Measurements from ENCODE around the gene EHMT1.

DNA sequence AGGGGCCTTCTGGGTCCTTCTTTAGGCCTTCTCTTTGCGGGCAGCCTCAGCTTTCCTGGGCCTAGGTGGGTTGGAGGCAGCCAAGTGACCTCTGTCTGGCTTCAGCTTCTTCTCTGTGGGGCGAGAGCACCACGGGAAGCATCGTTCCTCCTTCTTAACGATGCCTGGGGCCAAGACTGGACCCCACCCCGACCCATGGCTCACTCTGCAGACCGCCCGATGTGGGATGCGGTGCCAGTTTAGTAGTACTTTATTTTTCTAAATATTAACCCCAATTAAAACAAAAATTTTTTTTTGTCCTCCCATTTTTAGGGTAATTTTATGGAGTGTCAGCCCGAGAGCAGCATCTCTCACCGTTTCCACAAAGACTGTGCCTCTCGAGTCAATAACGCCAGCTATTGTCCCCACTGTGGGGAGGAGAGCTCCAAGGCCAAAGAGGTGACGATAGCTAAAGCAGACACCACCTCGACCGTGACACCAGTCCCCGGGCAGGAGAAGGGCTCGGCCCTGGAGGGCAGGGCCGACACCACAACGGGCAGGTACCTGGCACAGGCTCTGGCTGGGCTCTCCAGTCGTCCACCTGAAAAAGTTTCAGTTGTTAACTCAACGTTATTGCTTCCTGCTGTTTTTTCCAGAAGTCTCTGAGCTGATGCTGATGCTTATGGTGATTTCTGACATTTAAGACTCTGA, 157.6 kb downstream of the EHMT1 start:
- TF ChIP-seq JUN (IDR thresholded peaks at IDR 0.05) (no peak), SREBF2 (IDR thresholded peaks at IDR 0.05) (no peak), RAD21 (conservative IDR thresholded peaks at IDR 0.05 in 1 of 2, IDR thresholded peaks at IDR 0.05 in 1 of 2) (no peak), KDM1A (IDR thresholded peaks at IDR 0.05; ENCODE audit: low read depth) (no peak), FOSL2 (IDR thresholded peaks at IDR 0.05) (no peak), FOSL2 (CRISPR knock-in tag; IDR thresholded peaks at IDR 0.05) (no peak), CEBPB (IDR thresholded peaks at IDR 0.05) (no peak), RFX5 (IDR thresholded peaks at IDR 0.05) (no peak), CHD2 (IDR thresholded peaks at IDR 0.05; ENCODE audit: low read length, partially characterized antibody) (no peak)
- TF ChIP-seq, protein P1, sequence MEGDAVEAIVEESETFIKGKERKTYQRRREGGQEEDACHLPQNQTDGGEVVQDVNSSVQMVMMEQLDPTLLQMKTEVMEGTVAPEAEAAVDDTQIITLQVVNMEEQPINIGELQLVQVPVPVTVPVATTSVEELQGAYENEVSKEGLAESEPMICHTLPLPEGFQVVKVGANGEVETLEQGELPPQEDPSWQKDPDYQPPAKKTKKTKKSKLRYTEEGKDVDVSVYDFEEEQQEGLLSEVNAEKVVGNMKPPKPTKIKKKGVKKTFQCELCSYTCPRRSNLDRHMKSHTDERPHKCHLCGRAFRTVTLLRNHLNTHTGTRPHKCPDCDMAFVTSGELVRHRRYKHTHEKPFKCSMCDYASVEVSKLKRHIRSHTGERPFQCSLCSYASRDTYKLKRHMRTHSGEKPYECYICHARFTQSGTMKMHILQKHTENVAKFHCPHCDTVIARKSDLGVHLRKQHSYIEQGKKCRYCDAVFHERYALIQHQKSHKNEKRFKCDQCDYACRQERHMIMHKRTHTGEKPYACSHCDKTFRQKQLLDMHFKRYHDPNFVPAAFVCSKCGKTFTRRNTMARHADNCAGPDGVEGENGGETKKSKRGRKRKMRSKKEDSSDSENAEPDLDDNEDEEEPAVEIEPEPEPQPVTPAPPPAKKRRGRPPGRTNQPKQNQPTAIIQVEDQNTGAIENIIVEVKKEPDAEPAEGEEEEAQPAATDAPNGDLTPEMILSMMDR (IDR thresholded peaks at IDR 0.05): no peak
- TF ChIP-seq, protein P2, sequence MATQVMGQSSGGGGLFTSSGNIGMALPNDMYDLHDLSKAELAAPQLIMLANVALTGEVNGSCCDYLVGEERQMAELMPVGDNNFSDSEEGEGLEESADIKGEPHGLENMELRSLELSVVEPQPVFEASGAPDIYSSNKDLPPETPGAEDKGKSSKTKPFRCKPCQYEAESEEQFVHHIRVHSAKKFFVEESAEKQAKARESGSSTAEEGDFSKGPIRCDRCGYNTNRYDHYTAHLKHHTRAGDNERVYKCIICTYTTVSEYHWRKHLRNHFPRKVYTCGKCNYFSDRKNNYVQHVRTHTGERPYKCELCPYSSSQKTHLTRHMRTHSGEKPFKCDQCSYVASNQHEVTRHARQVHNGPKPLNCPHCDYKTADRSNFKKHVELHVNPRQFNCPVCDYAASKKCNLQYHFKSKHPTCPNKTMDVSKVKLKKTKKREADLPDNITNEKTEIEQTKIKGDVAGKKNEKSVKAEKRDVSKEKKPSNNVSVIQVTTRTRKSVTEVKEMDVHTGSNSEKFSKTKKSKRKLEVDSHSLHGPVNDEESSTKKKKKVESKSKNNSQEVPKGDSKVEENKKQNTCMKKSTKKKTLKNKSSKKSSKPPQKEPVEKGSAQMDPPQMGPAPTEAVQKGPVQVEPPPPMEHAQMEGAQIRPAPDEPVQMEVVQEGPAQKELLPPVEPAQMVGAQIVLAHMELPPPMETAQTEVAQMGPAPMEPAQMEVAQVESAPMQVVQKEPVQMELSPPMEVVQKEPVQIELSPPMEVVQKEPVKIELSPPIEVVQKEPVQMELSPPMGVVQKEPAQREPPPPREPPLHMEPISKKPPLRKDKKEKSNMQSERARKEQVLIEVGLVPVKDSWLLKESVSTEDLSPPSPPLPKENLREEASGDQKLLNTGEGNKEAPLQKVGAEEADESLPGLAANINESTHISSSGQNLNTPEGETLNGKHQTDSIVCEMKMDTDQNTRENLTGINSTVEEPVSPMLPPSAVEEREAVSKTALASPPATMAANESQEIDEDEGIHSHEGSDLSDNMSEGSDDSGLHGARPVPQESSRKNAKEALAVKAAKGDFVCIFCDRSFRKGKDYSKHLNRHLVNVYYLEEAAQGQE (IDR thresholded peaks at IDR 0.05): no peak
- TF ChIP-seq, protein P3, sequence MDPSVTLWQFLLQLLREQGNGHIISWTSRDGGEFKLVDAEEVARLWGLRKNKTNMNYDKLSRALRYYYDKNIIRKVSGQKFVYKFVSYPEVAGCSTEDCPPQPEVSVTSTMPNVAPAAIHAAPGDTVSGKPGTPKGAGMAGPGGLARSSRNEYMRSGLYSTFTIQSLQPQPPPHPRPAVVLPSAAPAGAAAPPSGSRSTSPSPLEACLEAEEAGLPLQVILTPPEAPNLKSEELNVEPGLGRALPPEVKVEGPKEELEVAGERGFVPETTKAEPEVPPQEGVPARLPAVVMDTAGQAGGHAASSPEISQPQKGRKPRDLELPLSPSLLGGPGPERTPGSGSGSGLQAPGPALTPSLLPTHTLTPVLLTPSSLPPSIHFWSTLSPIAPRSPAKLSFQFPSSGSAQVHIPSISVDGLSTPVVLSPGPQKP (IDR thresholded peaks at IDR 0.05; ENCODE audit: low read depth, low read length): no peak

Measured in A549 (cell line).